ENCODE results near the gene GOLGA5. TPM values are rescaled to one million over a fixed set of nuclear protein-coding genes. Genes with fewer than 3 reads are reported as not detected.
A peak's percentile ranks its signal among the peaks of the same experiment; 100 is the strongest.
"Not testable (repeated sequence)": the region's sequence is repeated elsewhere in the genome, so short reads cannot be mapped to it uniquely, and the experiment has no call there.

Gene GOLGA5
- total and polyA plus RNA-seq, 8 donors = 17.4 to 59.9 (median 33.1) TPM

GRCh38 chr14:92770484-92770883 lies 23.6 kb upstream of the GOLGA5 start:
- DNase-seq = no peak
- Histone ChIP-seq H3K4me1 (no peaks in the 10 kb centered on the region), H3K27ac (no peak overlapping the region), H3K9me3 (no peaks in the 10 kb centered on the region), H3K36me3 (no peaks in the 10 kb centered on the region), H3K27me3 (no peaks in the 10 kb centered on the region), H3K4me3 (no peak overlapping the region)
- TF ChIP-seq CTCF (IDR thresholded peaks at IDR 0.05) = no peak
- TF ChIP-seq EP300 (IDR thresholded peaks at IDR 0.05) = no peak
- TF ChIP-seq POLR2A (IDR thresholded peaks at IDR 0.05) = no peak
- TF ChIP-seq POLR2AphosphoS5 (IDR thresholded peaks at IDR 0.05) = no peak
- WGBS, 5 donors = 76 to 88% (median 83%) methylated on average over 2 of the region's 2 CpGs
- intact Hi-C loops (cut with DNase I; ENCODE audit: low total_unique reads) = no loop called here

GRCh38 chr14:92774572-92774971 lies 19.5 kb upstream of the GOLGA5 start:
- H3K4me3 ChIP-seq = no peak overlapping the region
- peak overlapping the region in 1 of 5 donors; percentile 14 for H3K27ac ChIP-seq
- WGBS, 5 donors = 81 to 93% (median 88%) methylated on average over 8 of the region's 8 CpGs
- TF ChIP-seq CTCF (IDR thresholded peaks at IDR 0.05) = no peak
- TF ChIP-seq EP300 (IDR thresholded peaks at IDR 0.05) = no peak
- TF ChIP-seq POLR2A (IDR thresholded peaks at IDR 0.05) = no peak
- TF ChIP-seq POLR2AphosphoS5 (IDR thresholded peaks at IDR 0.05) = no peak
- no peaks in the 10 kb centered on the region for H3K36me3 ChIP-seq
- no peaks in the 10 kb centered on the region for H3K27me3 ChIP-seq
- H3K4me1 ChIP-seq = no peaks in the 10 kb centered on the region
- H3K9me3 ChIP-seq = no peaks in the 10 kb centered on the region
- intact Hi-C loops (cut with DNase I; ENCODE audit: low total_unique reads) = no loop called here
- DNase-seq = no peak

GRCh38 chr14:92775292-92775691 lies 18.8 kb upstream of the GOLGA5 start:
- H3K4me3 ChIP-seq = not testable (repeated sequence)
- H3K27ac ChIP-seq = peak overlapping the region in 1 of 5 donors; percentile 14
- 4 to 12% (median 7%) methylated on average over 2 of the region's 2 CpGs for WGBS, 5 donors

GRCh38 chr14:92778868-92779565 lies 15.1 kb upstream of the GOLGA5 start:
- H3K4me3 ChIP-seq; intact Hi-C loops (cut with DNase I; ENCODE audit: low total_unique reads); H3K9me3 ChIP-seq; H3K27ac ChIP-seq; DNase-seq; H3K36me3 ChIP-seq; H3K27me3 ChIP-seq; H3K4me1 ChIP-seq: not testable (repeated sequence)
- WGBS, 5 donors = 82 to 95% (median 90%) methylated on average over 1 to 3 of the region's 3 CpGs

More at GRCh38 chr14:92775292-92775691, 18.8 kb upstream of the GOLGA5 start:
- TF ChIP-seq POLR2AphosphoS5 (IDR thresholded peaks at IDR 0.05) = peak in 1 of 3 donors; percentile 16
- H3K4me1 ChIP-seq; intact Hi-C loops (cut with DNase I; ENCODE audit: low total_unique reads); H3K9me3 ChIP-seq; H3K36me3 ChIP-seq; H3K27me3 ChIP-seq: not testable (repeated sequence)
- peak in 1 of 2 donors; percentile 64 for DNase-seq

GRCh38 chr14:92780444-92781232 lies 13.5 kb upstream of the GOLGA5 start:
- Histone ChIP-seq H3K4me3 (no peak overlapping the region), H3K9me3 (no peaks in the 10 kb centered on the region), H3K27me3 (no peaks in the 10 kb centered on the region), H3K4me1 (peaks cover 4 to 21% (median 18%) of the 10 kb centered on the region in 4 donors), H3K27ac (no peak overlapping the region), H3K36me3 (no peaks in the 10 kb centered on the region)
- no peak for DNase-seq
- intact Hi-C loops (cut with DNase I; ENCODE audit: low total_unique reads) = loop anchor here (5.0 kb wide), 1 partner anchor 68 kb away; no protein-coding TSS in a partner anchor
- TF ChIP-seq CTCF (IDR thresholded peaks at IDR 0.05) (no peak), POLR2A (IDR thresholded peaks at IDR 0.05) (no peak), POLR2AphosphoS5 (IDR thresholded peaks at IDR 0.05) (no peak), EP300 (IDR thresholded peaks at IDR 0.05) (no peak)
- WGBS, 5 donors = 72 to 83% (median 79%) methylated on average over 7 of the region's 7 CpGs
